Stimulated activated CD4-positive, alpha-beta T cell treated with anti-CD3 and anti-CD28 coated beads, Interleukin-15, amount 100 ng/mL, for 1 hour (primary cell): ENCODE measurements around the gene TNRC6B.
"Not testable (repeated sequence)": the region's sequence is repeated elsewhere in the genome, so short reads cannot be mapped to it uniquely, and the experiment has no call there.

Experiments
- DNase-seq, 2 donors: peaks; one replicate each; pipeline ENCODE4 v3.0.0-alpha.2; 2020; ENCODE audit warnings: low read depth in 1 of 2, low spot score in 1 of 2

Gene TNRC6B

GRCh38 chr22:40183029-40183581, 5.4 kb downstream of the TNRC6B start:
- DNase-seq = no peak

- DNase-seq = not testable (repeated sequence)
Observed at GRCh38 chr22:40183603-40184002, 5.9 kb downstream of the TNRC6B start.

GRCh38 chr22:40187389-40187788, 9.7 kb downstream of the TNRC6B start:
- DNase-seq = no peak

- DNase-seq = no peak
Observed at GRCh38 chr22:40189997-40190396, 12.3 kb downstream of the TNRC6B start.

GRCh38 chr22:40190501-40190900, 12.8 kb downstream of the TNRC6B start:
- DNase-seq = no peak

- DNase-seq = no peak
Observed at GRCh38 chr22:40193429-40194421, 16.0 kb downstream of the TNRC6B start.

GRCh38 chr22:40194656-40195055, 16.9 kb downstream of the TNRC6B start:
- no peak for DNase-seq

- no peak for DNase-seq
Observed at GRCh38 chr22:40196628-40197360, 19.1 kb downstream of the TNRC6B start.

GRCh38 chr22:40197421-40197820, 19.7 kb downstream of the TNRC6B start:
- DNase-seq = not testable (repeated sequence)

- no peak for DNase-seq
Observed at GRCh38 chr22:40198733-40199132, 21.0 kb downstream of the TNRC6B start.

GRCh38 chr22:40199223-40199622, 21.5 kb downstream of the TNRC6B start:
- DNase-seq = no peak

- no peak for DNase-seq
Observed at GRCh38 chr22:40199852-40200251, 22.1 kb downstream of the TNRC6B start.

- no peak for DNase-seq
Observed at GRCh38 chr22:40200795-40201530, 23.2 kb downstream of the TNRC6B start.

GRCh38 chr22:40202225-40202944, 24.7 kb downstream of the TNRC6B start:
- no peak for DNase-seq

- no peak for DNase-seq
Observed at GRCh38 chr22:40203572-40203971, 25.8 kb downstream of the TNRC6B start.

GRCh38 chr22:40204321-40205116, 26.8 kb downstream of the TNRC6B start:
- no peak for DNase-seq

- no peak for DNase-seq
Observed at GRCh38 chr22:40206561-40206960, 28.8 kb downstream of the TNRC6B start.

- no peak for DNase-seq
Observed at GRCh38 chr22:40210818-40211217, 33.1 kb downstream of the TNRC6B start.

- no peak for DNase-seq
Observed at GRCh38 chr22:40211476-40212054, 33.8 kb downstream of the TNRC6B start.
